ENCODE measurements around the gene ACSF2.
A peak's percentile ranks its signal among the peaks of the same experiment; 100 is the strongest.
"Not testable (repeated sequence)": the region's sequence is repeated elsewhere in the genome, so short reads cannot be mapped to it uniquely, and the experiment has no call there.

The ACSF2 gene

DNA sequence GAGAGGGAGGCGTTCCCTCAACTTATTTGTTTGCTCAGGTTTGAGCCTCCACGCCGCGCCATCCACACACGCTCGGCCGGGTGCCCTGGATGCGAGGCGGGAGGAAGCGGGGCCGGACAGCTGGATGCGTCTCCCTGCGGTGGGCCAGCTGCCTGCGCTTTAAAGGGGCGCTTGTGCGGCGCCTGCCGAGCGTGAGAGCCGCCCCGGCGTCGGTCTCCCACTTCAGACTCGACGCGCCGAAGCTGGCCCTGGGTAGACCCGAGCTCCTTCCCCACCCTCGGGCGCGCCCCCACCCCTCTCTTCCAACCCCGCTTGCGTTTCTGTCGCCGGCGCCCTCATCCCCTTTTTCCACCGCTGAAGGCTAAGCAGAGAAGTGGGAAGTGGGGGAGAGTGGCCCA is 43.2 kb downstream of the ACSF2 start:
- H3K4me3 ChIP-seq (replicated peaks; ENCODE audit: low read depth, low read length): peak overlapping the region; percentile 20; the same call in 1 of the 2 replicates
- no peak for DNase-seq (ENCODE audit: extremely low read depth, low read depth)
- TF ChIP-seq, protein P1, sequence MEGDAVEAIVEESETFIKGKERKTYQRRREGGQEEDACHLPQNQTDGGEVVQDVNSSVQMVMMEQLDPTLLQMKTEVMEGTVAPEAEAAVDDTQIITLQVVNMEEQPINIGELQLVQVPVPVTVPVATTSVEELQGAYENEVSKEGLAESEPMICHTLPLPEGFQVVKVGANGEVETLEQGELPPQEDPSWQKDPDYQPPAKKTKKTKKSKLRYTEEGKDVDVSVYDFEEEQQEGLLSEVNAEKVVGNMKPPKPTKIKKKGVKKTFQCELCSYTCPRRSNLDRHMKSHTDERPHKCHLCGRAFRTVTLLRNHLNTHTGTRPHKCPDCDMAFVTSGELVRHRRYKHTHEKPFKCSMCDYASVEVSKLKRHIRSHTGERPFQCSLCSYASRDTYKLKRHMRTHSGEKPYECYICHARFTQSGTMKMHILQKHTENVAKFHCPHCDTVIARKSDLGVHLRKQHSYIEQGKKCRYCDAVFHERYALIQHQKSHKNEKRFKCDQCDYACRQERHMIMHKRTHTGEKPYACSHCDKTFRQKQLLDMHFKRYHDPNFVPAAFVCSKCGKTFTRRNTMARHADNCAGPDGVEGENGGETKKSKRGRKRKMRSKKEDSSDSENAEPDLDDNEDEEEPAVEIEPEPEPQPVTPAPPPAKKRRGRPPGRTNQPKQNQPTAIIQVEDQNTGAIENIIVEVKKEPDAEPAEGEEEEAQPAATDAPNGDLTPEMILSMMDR (IDR thresholded peaks at IDR 0.05; ENCODE audit: low read depth, low read length, missing control alignments): no peak

DNA sequence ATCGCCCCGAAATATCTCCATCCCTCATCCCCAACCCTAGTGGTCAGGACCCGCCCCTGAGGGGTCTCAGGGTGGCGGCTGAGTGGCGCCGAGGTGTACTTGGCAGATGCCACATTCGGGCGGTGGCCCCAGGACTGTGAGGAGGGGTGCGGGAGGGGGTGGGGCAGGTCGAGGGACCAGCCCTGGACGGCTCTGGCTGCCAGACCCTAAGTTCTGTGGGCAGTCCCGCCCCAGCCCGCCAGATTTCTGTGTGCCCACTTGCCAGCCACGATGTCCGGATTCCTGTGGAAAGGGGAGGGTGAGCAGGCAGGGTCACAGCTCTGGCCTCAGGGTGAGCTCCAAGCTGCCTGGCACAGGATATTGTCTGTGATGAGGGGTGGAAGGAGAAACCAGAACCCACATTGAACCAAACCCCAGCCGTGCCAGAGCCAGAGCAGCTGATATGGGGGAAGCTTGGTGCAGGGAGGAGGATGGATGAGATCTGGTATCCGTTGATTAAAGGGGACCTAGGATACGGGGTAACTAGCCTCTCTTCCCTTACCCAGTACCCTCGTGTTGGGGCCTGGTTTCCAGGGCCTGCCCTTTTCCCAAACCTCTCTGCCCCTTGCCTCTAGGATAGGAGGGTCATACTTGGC is 43.8 kb downstream of the ACSF2 start:
- TF ChIP-seq, protein P1 (IDR thresholded peaks at IDR 0.05; ENCODE audit: low read depth, low read length, missing control alignments): no peak
- H3K4me3 ChIP-seq (replicated peaks; ENCODE audit: low read depth, low read length): no peak overlapping the region

DNA sequence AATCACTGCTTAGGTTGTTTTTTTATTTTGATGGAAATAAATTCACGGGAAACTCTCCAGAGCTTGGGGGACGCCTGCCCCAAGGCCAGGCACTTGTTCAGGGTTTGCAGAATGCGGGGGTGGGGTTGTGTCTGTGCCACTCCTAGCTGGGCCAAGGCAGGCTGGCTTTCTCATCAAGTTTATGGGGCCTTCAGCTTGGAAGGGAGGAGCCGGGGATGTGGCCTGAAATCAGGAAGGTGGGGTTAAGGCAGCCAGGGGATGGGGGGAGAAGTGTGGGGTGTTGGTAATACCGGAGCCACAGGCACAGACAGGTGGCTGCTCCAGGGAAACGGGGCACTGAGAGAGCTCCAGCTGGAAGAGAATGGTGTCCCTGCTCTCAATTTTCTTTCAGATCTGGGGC is 44.4 kb downstream of the ACSF2 start:
- no peak overlapping the region for H3K4me3 ChIP-seq (replicated peaks; ENCODE audit: low read depth, low read length)
- TF ChIP-seq, protein P1 (IDR thresholded peaks at IDR 0.05; ENCODE audit: low read depth, low read length, missing control alignments): no peak

More for the DNA sequence above, 43.8 kb downstream of the ACSF2 start:
- no peak for DNase-seq (ENCODE audit: extremely low read depth, low read depth)

DNA sequence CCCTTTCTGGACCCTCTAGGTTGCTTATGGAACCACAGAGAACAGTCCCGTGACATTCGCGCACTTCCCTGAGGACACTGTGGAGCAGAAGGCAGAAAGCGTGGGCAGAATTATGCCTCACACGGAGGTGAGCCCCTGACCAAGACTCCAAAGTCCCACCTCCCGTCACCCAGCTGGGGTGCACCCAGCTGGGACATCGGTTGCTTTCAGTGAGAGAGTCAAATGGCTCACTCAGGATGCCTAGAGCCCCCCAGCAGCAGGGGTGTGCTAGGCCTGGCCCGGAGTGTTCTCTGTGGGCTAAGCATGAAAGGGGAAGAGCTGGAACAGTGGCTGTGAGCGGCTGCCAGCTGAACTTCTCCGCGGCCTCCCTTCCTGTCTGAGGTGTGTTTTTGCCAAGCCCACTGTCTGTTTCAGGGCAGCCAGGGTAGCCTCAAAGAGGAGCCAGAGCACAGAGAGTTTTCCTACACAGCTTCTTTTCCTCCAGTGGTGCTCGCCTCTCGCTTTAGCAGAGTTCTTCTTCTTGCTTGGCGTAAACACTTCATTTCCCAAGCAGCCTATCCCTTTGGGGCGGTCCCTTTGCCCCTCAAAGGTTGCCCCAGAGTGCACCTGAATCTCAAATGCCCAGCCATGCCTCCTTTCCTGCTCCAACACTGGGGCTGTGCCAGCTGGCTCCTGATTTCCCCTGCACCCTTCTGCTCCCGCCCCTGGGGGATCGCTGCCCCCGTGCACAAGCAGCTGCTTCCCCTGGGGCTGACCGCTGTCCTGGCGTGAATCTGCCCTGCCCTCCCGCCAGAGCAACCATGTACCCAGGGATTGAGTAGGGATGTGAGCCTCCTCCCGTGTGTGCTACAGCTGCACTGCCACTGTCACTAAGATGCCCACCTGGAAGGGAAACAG is 45.2 kb downstream of the ACSF2 start:
- TF ChIP-seq, protein P1 (IDR thresholded peaks at IDR 0.05; ENCODE audit: low read depth, low read length, missing control alignments): no peak
- H3K4me3 ChIP-seq (replicated peaks; ENCODE audit: low read depth, low read length): no peak overlapping the region
- no peak for DNase-seq (ENCODE audit: extremely low read depth, low read depth)

More for the DNA sequence above, 44.4 kb downstream of the ACSF2 start:
- DNase-seq (ENCODE audit: extremely low read depth, low read depth): no peak

DNA sequence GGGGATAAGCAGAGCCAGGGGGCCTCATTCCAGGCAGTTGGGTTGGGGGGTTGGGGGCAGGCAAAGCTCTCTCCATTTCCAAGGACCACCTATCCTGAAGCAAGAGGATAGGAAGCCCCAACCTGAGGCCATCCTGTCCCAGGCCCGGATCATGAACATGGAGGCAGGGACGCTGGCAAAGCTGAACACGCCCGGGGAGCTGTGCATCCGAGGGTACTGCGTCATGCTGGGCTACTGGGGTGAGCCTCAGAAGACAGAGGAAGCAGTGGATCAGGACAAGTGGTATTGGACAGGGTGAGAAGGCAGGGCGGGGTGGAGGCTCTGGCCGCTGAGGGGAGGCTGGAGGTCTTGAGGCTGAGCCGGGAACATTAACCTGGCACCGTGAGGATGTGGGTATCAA is 46.3 kb downstream of the ACSF2 start:
- TF ChIP-seq, protein P1 (IDR thresholded peaks at IDR 0.05; ENCODE audit: low read depth, low read length, missing control alignments): no peak
- no peak overlapping the region for H3K4me3 ChIP-seq (replicated peaks; ENCODE audit: low read depth, low read length)
- DNase-seq (ENCODE audit: extremely low read depth, low read depth): no peak

DNA sequence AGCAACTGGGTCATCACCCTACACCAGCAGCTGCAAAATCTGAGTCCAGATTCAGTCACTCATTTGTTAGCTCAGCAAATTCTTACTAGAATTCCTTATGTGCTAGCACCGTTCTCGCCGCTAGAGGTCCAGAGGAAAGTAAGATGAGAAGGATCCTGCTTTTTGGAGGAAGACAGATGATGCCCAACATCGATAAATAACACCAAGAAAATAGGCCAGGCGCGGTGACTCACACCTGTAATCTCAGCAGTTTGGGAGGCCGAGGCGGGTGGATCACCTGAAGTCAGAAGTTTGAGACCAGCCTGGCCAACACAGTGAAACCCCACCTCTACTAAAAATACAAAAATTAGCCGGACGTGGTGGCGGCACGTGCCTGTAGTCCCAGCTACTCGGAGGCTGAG is 46.7 kb downstream of the ACSF2 start:
- not testable (repeated sequence) for DNase-seq (ENCODE audit: extremely low read depth, low read depth)
- TF ChIP-seq, protein P1 (IDR thresholded peaks at IDR 0.05; ENCODE audit: low read depth, low read length, missing control alignments): peak; percentile 23

More for the DNA sequence above, 46.7 kb downstream of the ACSF2 start:
- H3K4me3 ChIP-seq (replicated peaks; ENCODE audit: low read depth, low read length): not testable (repeated sequence)

All from HFF-Myc (cell line).